Activated T-helper 1 cell treated with anti-CD3 and anti-CD28 coated beads, Interleukin-2, amount 50 U/mL, for 16 hours (primary cell): ENCODE results near the gene UBB.
"Not testable (repeated sequence)": the region's sequence is repeated elsewhere in the genome, so short reads cannot be mapped to it uniquely, and the experiment has no call there.

Experiments used
- DNase-seq, 2 donors: peaks; one replicate each; pipeline ENCODE4 v3.0.0-alpha.2; 2020; ENCODE audit warnings: low read depth in 1 of 2, low spot score in 1 of 2

The UBB gene

GRCh38 chr17:16374146-16374938 is 6.5 kb upstream of the UBB start:
- DNase-seq = no peak

GRCh38 chr17:16377941-16378341 is 3.0 kb upstream of the UBB start:
- no peak for DNase-seq

- no peak for DNase-seq
Observed at GRCh38 chr17:16378636-16379282, 2.1 kb upstream of the UBB start.

- no peak for DNase-seq
Observed at GRCh38 chr17:16379654-16380053, 1.2 kb upstream of the UBB start.

- DNase-seq = peak in 1 of 2 donors; percentile 17
Observed at GRCh38 chr17:16381496-16381820, 567 bp downstream of the UBB start.

- DNase-seq = no peak
Observed at GRCh38 chr17:16383216-16383615, 2.3 kb downstream of the UBB start.

- no peak for DNase-seq
Observed at GRCh38 chr17:16383772-16384287, 2.9 kb downstream of the UBB start.

- no peak for DNase-seq
Observed at GRCh38 chr17:16384557-16384956, 3.7 kb downstream of the UBB start.

GRCh38 chr17:16386126-16386507 is 5.2 kb downstream of the UBB start:
- not testable (repeated sequence) for DNase-seq

GRCh38 chr17:16391451-16391850 is 10.6 kb downstream of the UBB start:
- no peak for DNase-seq

GRCh38 chr17:16392491-16392890 is 11.6 kb downstream of the UBB start:
- not testable (repeated sequence) for DNase-seq

- DNase-seq = not testable (repeated sequence)
Observed at GRCh38 chr17:16395887-16396286, 15.0 kb downstream of the UBB start.

- DNase-seq = not testable (repeated sequence)
Observed at GRCh38 chr17:16396693-16397092, 15.8 kb downstream of the UBB start.

- DNase-seq = no peak
Observed at GRCh38 chr17:16398270-16399267, 17.7 kb downstream of the UBB start.

GRCh38 chr17:16403847-16404246 is 23.0 kb downstream of the UBB start:
- DNase-seq = not testable (repeated sequence)

GRCh38 chr17:16406742-16407674 is 26.1 kb downstream of the UBB start:
- DNase-seq = no peak

- DNase-seq = no peak
Observed at GRCh38 chr17:16407911-16408588, 27.2 kb downstream of the UBB start.

GRCh38 chr17:16415031-16415924 is 34.4 kb downstream of the UBB start, which contains the start of gene TRPV2:
Gene TRPV2 (plus strand): TSS chr17:16415571. CDS start chr17:16417669, 2,098 bp downstream.
- DNase-seq = peak in 1 of 2 donors; percentile 15

GRCh38 chr17:16417399-16417798 is 36.5 kb downstream of the UBB start:
- no peak for DNase-seq
